ENCODE results near the gene PPP3CA.

The PPP3CA gene

DNA sequence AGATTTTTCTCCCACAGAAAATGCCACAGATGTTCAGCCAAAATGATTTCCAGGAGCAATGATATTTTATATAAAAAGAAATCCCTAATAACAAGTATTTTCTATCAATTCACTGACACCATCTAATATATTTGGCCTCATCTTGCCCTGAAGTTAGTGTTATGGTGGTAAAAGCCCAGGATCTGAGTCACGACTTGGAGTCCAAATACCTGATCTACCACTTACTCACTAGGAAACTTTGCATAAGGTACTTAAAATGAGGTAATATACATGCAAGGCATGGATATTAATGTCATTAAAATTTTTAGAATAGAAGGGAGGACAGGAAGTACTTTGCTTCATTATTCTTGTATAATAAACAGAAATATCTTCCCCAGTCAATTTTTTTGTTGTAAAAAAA lies 16.3 kb downstream of the PPP3CA start:
- DNase-seq (ENCODE audit: low read depth), result no peak

DNA sequence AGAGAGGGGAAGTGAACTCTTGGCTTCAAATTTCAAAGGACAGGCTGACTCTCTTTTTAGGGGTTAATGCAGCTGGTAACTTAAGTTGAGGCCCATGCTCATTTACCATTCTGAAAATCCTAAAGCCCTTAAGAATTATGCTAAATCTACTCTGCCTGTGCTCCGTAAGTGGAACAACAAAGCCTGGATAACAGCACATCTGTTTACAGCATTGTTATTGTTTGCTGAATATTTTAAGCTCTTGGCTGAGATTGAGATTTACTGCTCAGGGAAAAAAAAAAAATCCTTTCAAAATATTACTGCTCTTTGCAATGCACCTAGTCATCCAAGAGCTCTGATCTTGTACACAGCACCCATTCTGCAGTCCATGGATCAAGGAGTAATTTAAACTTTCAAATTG lies 17.7 kb downstream of the PPP3CA start:
- no peak for DNase-seq (ENCODE audit: low read depth)

DNA sequence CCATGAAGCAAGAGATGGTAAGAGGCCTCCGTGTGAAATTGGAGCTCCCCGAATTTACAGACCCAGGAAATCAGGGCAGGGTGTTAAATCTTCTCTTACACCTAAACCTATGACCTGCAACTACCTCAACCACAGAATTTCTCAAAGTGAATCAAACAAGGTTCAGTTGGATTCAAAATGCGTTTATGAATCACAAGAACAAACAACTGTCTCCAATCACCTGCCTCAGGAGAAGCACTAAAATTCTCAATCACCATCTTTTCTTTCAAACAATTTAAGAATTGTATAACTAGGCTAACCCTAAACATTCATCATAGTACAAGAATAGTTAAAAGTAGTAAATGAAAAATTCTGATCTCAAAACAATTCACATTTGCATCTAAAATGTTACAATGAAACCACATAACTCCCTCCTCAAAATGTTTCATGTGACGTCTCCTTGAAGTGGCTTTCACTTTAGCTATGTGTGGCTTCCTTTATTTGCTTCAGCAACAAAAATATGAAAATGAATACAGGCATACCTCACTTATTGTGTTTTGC lies 19.2 kb downstream of the PPP3CA start:
- DNase-seq (ENCODE audit: low read depth), result no peak

DNA sequence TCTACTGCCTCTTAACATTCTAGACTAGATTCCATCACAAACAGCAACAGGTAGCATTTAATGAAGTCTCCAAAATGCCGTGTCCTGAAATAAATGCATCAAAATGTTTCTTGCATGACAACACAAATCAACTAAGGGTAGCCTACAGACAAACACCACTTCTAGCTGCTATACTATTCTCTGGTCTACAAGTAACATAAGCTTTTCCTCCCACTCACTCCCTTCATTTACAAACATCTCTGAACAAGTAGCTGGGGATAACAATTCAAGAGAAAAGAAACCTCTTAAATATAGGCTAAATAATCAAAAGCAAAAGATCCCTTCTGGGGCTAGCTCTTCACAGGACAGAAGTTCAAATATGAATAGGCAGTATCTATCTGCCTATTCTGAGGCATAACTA lies 20.8 kb downstream of the PPP3CA start:
- DNase-seq (ENCODE audit: low read depth), result no peak

DNA sequence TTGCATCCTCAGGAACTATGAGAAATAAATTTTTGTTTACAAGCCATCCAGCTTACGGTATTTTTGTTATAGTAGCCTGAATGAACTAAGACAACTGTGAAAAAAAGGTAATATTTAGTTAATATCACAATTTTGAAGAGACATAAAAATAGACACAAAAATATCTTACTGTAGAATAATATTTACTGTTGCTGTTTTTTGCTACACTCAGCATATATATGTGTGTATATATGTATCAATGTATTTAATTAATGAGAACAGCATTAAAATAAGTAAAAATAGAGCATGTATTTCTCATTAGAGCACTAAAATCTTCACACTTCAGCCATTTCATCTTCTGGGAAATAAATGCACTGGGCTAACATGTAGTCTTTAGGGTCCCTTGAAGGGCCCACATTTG lies 24.6 kb downstream of the PPP3CA start:
- no peak for DNase-seq (ENCODE audit: low read depth)

DNA sequence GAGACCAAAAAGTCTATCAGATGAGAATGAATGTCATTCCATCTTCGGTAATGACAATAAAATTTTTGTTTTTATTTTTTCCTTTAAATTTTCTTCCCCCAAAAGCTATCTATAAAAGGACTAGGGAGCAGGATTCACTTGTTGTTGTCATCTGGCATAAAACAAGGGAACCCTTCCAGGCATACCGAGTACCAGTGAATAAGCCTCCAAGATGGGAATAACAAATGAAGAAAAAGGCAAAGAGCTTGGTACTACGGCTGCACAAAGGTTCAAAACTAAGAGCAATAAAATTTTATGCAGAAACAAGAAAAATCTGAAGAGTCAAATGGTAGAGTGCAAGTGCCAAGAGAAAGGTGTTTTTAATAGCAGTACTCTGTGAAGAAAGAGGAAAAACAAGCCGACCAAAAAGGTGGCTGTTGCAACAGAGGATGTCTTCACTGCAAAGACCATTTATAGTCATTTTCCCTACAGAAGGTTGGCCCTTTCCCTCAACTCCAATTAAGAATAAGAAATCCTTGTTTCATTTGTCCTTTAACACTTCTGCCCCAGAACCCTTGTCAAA lies 25.8 kb downstream of the PPP3CA start:
- DNase-seq (ENCODE audit: low read depth), result no peak

DNA sequence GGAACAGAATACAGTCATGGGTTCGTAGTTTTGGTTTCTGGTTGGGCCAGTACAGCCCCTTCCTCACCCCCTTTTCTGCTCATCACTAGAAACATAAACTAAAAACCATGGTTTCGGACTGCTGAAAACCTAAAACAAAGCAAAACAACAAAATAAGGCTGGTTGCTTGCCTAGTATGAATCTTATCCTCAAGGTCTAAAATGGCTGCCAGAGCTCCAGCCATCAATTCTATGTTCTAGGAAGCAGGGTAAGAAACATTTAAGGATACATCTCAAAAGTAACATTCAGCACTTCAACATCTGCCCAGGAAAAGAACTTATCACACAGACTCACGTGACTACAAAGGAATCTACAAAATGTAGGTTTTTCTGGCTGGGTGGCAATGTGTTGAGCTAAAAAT lies 31.5 kb downstream of the PPP3CA start:
- DNase-seq (ENCODE audit: low read depth), result no peak

DNA sequence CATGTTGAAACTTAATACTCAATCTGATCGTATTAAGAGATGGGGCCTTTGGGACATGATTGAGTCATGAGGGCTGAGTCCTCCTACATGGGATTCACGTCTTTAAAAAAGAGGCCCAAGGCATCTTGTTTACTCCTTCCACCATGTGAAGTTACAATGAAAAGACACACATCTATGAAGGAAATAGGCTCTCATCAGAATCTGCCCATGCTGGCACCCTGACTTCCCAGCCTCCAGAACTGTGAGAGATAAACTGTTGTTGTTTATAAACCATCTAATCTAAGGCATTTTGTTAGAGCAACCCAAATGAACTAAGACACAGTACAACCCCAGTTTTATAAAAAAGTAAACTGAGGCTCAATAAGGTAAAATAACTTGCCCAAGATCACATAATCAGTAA lies 32.3 kb downstream of the PPP3CA start:
- DNase-seq (ENCODE audit: low read depth), result no peak

DNA sequence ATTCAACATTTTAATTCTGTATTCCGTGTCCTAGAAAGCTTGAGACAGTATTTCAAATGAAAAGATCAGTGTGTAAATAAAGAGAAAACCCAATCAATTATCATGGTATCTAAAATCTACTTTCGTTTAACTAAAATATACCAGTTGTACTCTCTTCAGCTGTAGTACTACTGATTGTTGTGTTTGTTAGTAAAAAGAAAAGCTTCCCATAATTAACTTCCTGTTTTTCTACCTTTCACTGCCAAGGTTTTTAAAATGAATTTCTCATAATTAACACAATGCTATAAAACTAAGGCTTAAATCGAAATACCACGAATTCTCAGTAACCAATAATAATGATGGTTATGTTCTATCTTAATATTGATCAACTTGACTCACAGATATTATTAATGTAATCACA lies 37.4 kb downstream of the PPP3CA start:
- no peak for DNase-seq (ENCODE audit: low read depth)

DNA sequence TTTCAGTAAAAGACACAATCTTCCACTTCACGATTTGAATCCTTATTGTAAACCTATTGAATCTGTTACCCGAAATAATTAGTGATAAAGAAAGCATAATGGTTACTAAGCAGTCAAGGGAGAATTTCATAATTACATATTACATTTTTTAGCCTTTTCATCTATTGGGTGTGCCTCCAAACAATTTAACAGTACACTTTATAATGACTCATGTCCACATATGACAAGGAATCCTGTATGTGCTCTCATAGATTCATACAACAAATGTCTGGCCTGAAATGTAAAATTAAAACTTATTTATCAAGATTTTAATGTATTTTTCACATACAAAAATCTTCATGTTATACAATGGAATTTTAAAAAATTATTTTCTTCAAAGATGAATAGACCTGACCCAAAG lies 39.4 kb downstream of the PPP3CA start:
- DNase-seq (ENCODE audit: low read depth), result no peak

DNA sequence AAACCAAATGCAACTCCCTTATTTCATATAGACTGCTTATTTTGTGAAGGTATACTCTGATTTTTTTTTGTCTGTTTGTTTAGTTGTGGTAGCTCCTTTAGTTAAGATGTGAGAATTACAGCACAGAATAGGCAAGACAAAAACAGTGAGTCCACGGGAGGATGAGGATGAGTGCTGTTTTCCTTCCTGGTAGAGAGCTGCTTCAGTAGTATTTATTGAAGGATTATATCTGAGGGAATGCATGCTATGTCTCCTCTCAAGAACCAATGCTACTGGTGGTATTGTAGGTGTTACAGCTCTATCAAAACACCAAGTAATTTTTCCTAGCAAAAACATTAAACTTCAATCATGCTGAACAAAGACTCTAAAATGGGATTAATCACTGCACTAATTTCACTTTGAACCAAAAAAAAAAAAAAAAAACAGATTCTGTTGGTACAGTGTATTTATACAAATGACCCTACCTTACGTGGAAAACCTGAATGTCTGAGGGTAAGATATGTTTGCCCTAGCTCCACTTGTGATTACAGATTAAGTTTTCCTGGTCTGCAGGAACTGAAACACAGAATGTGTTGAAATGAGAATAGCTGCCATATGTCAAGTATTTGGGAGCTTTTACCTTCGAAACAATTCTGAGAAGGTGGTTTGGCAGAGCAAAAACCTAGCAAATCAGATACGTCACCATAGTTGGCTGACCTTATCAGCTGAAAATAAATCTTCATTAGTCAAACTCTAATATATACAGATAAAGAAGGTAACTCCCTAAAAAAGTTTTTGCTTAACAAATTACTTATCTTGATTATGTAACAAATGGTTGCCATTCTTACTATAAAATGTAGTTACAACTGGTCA lies 40.3 kb downstream of the PPP3CA start:
- no peak for DNase-seq (ENCODE audit: low read depth)

DNA sequence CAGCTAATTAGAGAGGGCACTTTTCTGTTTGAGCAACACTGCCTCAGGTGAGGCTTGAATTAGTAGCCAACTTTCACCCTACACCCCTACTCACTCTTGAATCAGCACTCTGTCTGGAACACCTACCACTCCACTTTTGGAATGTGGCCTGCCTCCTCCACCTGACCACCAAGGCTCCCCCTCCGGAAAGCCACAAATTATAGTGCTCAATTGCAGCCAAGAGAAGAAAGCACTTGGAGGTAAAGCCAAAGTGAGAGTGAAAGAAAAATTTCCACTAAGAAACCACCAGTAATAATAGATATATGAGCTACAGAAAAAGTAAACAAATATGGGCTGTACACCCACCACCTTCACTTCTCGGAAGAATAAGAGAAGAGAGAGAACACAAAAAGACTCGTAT lies 41.1 kb downstream of the PPP3CA start:
- no peak for DNase-seq (ENCODE audit: low read depth)

DNA sequence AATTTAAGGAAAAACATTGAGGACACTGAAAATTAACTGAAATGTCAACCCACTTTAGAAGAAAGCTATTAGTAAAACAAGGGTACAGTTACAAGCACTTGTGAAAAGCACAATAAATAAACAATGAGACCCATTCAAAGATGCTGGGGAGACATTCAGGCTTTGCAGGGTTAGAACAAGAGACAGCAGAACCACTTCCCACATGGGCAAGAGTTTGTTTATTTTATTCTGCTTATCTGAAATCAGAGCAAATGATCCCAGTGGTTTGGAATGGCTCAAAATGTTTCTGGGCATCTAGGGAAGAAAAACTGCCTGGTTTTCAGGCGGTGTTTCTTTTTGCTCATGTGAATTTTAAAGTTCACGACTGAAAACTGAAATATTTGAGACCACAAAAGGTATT lies 42.4 kb downstream of the PPP3CA start:
- DNase-seq (ENCODE audit: low read depth), result peak; percentile 7

DNA sequence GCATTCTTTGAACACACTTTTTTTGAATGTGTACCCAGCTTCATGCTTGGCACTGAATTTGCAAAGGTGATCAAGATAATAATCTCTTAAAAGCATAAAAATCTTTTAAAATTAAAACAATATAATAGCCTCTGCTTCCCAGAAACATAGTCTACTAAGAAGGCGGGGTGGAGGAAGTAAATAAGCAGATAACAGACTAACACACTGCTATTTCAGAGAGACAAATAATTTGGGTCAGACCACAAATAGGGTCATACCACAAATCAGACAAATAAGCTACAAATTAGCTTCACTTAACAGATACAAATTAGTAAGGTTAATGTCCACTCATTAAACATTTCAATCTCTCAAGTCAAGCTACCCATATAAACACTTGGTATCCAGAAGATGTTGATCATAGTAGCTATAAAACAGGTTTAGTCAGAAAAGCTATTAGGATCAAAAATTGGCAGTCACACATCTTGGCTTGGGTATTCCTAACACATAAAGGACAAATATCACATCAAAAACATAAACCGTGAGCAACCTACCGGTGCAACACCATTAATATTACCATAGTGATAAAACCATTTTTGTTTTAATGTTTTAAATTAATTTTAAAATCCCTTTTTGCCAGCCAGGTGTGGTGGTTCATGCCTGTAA lies 47.3 kb downstream of the PPP3CA start:
- DNase-seq (ENCODE audit: low read depth), result no peak

DNA sequence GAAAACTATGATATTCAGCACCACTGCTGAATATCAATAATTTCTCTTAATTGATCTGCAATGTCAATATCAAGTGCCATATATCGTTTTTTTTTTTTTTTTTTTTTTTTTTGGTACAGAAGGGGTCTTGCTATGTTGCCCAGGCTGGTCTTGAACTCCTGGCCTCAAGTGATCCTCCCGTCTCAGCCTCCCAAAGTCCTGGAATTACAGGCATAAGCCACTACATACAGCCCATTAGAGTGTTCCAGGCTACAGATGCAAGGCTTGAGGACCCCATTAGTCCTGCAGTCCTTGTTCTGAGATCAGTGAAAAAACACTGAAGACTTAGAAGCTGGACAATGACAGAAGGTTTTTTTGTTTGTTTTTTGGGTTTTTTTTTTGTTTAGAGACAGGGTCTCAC lies 48.3 kb downstream of the PPP3CA start:
- no peak for DNase-seq (ENCODE audit: low read depth)

DNA sequence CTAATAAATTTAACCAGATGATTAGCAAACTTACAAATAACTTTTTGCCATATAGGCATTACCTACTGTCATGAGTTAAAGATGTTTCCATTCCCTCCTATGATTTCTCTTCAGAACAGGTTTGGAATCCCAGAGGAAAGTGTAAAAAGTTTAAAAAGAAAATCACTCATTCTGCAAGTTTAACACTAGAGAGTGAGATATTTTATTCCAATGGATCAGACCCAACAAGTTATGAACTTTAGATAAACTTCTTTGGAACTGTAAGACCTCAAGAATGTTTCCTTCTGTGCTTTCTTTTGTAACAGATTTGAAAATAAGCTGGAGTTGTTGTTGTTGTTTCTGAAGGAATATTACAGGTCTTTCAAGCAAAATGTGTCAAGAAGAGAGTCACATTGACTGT lies 51.6 kb downstream of the PPP3CA start:
- no peak for DNase-seq (ENCODE audit: low read depth)

DNA sequence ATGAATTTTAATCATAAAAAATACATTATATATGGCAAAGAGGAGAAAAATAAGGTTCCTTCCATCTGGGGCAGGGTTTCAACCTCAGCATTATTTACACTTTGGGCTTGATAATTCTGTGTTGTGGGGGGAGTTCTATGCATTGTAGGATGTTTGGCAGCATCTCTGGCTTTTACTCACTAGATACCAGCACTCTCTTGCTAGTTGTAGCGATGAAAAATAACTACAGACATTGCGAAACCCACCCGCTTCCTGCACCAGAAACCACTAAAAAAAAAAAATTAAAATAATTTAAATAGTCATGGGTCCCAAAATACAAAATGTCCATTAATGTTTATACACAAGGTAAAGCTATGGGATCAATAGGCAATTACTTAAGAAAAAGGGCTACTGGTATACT lies 52.7 kb downstream of the PPP3CA start:
- no peak for DNase-seq (ENCODE audit: low read depth)

DNA sequence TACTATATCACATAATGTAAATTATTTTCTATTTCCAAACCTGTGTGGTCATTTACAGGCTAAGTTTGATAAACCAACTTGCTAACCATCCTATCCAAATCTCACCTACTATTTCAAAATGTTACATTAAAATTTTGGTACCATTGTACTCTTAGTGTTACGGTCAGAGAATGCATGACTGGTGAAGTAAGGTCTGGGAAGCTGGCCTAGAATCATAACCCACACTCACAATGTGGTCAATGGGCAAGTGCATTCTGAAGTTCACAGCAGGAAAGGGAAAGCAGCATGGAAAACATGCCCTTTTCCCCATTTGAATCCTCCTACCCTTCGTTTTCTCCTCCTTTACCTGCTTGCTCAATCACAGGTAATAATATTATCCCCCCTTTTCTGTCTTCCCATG lies 54.4 kb downstream of the PPP3CA start:
- no peak for DNase-seq (ENCODE audit: low read depth)

DNA sequence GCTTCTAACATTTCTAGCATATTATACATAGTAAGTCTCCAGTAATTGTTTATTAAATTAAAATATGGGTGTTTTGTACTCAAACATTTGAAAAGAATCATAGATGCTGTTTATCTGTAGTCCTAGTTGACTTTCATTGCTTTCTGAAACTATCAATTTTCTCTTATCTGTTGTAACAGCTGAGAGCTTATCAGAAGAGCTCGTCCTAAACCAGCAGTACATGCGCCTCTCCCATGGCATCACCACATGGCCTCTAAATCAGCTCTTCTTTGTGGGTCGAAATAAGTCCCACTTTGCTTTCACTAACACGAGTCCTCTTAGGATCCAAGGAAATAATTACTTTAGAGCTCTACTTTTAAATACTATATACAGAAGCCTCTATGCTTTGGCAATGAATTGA lies 55.1 kb downstream of the PPP3CA start:
- DNase-seq (ENCODE audit: low read depth), result no peak

DNA sequence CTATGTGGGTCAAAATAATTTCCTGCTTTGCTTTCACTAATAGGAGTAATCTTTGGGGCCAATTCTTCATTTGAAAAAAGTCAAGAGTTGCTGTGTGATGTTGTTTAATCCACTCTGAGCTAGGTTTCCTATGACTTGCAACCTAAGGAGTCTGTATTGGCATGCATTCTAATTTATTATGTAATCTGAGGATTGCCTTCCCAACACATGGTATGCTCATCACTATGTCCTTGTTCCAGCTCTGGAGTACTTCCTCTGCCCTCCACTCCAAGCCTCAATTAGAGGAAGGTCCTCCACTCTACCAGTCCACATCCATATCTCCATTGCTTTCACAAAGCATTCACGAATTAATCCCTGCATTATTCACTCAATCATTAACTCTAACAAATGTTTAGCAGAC lies 56.1 kb downstream of the PPP3CA start:
- no peak for DNase-seq (ENCODE audit: low read depth)

DNA sequence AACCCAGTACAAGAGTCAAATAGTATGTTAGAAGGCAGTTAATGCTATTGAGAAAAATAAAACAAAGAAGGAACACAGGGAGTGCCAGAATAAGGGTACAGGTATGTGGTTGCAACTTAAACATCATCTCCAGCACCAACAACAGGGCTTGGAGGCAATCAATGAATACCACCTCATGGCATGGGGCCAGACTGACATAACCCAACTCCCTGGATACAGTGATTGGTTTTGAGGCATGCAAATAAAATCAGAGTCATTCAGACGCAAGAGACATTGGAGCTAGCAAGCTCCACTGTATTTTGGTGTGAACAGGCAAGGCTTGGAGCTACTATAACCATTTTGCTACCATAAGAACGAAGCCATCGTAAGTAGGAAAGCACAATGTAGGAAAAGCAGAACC lies 56.7 kb downstream of the PPP3CA start:
- no peak for DNase-seq (ENCODE audit: low read depth)

DNA sequence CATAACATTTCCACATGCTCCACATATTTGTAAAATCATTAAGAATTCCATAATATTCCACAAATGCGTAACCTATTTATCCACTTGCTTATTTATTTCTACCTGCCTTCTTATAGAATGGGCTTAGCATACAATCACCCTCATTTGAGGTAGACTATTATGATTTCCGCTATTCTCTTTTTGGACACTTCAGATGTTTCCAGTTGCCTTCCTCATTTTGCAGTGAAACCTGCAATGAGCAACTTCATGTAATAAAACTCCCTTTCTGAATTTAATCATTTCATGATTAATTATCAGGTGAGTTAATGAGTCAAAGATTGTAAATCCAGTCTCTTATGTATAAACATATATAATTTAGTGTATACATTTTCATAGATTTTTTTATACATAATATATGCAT lies 58.0 kb downstream of the PPP3CA start:
- DNase-seq (ENCODE audit: low read depth), result no peak

Measured in HS-27A (cell line).